ENCODE results near the gene MRTFA.

- TF ChIP-seq, protein P1, sequence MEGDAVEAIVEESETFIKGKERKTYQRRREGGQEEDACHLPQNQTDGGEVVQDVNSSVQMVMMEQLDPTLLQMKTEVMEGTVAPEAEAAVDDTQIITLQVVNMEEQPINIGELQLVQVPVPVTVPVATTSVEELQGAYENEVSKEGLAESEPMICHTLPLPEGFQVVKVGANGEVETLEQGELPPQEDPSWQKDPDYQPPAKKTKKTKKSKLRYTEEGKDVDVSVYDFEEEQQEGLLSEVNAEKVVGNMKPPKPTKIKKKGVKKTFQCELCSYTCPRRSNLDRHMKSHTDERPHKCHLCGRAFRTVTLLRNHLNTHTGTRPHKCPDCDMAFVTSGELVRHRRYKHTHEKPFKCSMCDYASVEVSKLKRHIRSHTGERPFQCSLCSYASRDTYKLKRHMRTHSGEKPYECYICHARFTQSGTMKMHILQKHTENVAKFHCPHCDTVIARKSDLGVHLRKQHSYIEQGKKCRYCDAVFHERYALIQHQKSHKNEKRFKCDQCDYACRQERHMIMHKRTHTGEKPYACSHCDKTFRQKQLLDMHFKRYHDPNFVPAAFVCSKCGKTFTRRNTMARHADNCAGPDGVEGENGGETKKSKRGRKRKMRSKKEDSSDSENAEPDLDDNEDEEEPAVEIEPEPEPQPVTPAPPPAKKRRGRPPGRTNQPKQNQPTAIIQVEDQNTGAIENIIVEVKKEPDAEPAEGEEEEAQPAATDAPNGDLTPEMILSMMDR (IDR thresholded peaks at IDR 0.05; ENCODE audit: insufficient read depth, low read length, poor library complexity, severe bottlenecking) = no peak
- no peak for TF ChIP-seq EZH2phosphoT487 (conservative IDR thresholded peaks at IDR 0.05; ENCODE audit: low read length)
These were observed 83.4 kb downstream of the MRTFA start for GRCh38 chr22:40553014-40553554.

Measured in SU-DHL-6 (cell line).